ENCODE measurements around the gene TOMM5. TPM values are rescaled to one million over a fixed set of nuclear protein-coding genes. Genes with fewer than 3 reads are reported as not detected.

The TOMM5 gene
- total RNA-seq (2014; rRNA removed; shearing (Covaris generic)): 371 and 411 TPM in 2 replicates
- polyA plus RNA-seq (2015; cell fraction: cytosol; rRNA removed): 286 and 293 TPM in 2 replicates
- polyA plus RNA-seq (2015; cell fraction: nucleus; rRNA removed): 63.2 and 75.8 TPM in 2 replicates

DNA sequence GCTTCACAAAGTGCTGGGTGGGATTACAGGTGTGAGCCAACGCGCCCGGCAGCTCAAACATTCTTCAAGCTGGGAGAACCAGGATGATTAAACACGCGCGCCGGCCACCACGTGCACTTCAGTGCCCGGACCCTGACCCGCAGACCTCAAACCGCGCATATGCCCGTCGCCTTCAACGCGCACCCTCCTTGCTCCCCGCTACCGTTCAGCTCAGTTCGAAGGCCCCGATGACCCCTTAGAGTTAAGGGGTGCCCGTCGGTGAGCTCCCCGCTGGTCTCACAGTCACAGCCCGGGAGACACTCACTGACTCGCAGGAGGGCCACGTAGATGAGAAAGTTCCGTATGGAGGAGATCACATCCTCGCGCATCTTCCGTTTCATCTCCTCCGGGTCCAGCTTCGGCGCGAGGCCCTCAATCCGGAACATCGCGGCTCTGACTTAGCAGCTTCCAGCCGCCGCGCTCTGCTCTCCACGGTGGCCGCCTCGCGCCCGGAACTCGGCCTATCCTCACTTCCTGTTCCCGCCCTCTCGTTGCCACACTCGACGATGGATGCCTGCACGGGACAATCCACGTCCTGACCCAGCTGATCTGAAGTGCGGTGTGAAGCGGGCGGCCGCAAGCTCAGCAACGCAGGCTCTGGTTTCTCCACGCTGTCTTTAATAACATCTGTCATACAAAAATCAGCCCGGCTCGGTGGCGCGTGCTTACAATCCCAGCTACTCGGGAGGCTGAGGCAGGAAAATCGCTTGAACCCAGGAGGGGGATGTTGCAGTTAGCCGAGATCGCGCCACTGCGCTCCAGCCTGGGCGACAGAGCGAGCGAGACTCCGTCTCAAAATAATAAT, at the start of gene TOMM5:
TOMM5 (minus strand) TSS at position 490 of the 844 bp plus-strand sequence; CDS start at position 425, 65 bp downstream.
- DNase-seq (ENCODE audit: low read depth): peak; percentile 86

GRCh38 chr9:37641331-37641730, 48.9 kb upstream of the TOMM5 start:
- no peak for DNase-seq (ENCODE audit: low read depth)

DNA sequence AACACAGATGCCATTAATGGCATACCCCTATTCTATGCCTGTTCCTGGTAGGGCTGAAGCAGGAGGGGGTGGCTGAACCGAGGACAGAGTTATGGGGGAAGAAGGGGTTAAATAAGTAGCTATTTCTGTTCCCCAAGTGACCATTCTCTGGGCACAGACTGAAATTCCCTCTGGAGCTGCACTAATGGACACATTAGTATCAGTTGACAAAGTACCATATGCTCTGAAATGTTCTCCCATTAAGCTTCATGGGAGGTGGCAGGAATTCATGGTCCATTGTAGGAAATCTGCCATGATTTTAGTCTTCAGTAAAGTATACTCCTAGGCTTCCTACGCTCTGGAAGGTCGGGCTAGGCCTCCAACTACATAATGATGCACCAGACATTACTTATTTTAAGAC, 47.8 kb upstream of the TOMM5 start:
- no peak for DNase-seq (ENCODE audit: low read depth)

DNA sequence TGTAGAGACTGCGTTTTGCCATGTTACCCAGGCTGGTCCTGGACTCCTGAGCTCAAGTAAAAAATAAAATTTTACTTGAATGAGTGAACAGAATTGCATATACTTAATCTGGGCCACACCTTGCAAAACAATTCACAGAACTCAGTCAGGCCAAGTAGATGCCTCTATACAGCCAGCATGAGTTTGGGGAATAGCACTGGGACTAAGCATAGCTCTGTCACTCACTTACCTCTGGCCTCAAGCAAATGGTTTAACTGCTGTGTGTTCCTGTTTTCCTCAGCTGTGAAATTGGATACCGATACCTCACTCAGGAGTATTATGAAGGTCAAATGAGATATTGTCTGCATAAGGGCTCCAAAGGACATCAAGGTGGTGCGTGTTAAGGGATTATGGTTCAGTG, 47.4 kb upstream of the TOMM5 start:
- DNase-seq (ENCODE audit: low read depth): no peak

DNA sequence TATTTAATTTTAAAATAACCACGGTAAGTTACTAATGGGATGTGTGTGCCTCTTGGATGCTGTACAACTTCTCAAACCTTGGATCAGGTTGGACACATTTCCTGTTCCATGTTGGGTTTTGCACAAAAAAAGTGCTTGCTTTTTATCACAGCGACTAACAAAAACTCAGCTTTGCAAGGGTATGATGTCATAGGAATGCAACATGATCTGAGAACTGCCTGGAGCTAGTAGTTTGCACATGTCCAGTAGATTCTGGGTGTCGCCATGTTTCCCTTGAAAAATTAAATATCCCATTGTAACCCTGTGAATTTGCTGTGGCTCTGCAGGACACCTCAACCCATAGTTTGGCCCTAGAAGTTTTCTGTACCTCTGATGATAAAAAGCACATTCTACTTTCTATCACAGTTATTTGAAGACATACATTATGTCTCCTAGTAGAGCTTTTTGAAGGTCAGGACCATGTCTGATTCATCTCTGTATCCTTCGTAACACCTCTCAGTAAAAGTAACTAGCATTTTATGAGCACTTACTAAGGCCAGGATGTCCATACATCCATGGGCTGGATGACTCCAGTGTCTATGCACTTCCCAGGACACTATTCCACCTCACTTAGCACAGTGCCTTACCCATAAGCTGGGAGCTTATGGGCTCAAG, 46.8 kb upstream of the TOMM5 start:
- no peak for DNase-seq (ENCODE audit: low read depth)

DNA sequence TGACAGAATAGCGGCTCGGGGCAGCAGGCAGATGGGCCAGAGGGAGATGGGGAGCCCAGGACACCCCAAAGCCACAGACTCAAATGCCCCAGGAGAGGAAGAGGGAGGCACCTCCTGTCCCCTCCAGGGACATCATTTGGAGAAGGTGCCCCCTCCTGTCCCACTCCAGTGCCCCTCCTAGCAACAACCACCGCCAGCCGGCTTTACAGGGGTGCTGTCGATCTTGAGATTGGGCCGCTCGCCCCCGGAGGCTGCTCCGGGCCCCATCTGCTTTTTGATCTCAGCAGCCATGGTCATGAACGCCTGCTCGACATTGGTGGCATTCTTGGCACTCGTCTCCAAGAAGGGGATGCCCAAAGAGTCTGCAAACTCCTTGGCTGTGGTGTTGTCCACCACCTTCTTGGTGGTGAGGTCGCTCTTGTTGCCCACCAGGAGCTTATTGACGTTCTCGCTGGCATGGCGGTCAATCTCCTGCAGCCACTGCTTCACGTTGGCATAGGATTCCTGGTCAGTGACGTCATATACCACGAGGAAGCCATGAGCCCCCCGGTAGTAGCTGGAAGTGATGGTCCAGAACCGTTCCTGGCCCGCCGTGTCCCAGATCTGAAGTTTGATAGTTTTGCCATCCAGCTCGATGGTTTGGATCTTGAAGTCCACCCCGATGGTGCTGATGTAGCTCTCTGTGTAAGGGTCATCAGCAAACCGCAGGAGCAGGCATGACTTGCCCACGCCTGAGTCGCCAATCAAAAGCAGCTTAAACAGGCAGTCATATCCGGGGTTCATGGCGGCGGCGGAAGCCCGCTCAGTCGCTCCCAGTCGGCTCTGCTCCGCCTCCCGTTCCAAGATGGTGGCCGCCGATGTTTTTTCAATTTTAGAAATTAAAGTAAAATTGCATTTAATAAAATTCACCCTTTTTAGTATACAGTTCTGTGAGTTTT, 44.4 kb upstream of the TOMM5 start:
- DNase-seq (ENCODE audit: low read depth): no peak

GRCh38 chr9:37635808-37636207, 43.4 kb upstream of the TOMM5 start:
- DNase-seq (ENCODE audit: low read depth): no peak

DNA sequence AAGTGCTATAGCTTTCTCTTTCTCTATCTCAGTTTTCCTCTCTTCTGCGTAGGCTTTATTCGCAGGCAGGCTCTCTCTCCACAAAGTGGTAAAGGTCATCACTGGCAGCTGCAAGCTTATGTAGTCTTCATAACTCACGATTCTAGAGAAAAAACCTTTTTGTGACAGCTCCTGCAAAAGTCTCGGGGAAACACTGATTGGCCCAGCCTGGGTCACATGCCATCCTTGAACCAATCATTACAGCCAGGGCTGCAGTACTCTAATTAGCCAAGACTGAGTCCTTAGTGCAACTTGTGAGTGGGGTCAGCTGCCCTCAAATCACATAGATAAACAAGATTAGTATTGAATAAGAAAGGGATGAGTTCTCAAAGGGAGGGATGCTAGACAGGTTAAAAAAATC, 40.1 kb upstream of the TOMM5 start:
- no peak for DNase-seq (ENCODE audit: low read depth)

DNA sequence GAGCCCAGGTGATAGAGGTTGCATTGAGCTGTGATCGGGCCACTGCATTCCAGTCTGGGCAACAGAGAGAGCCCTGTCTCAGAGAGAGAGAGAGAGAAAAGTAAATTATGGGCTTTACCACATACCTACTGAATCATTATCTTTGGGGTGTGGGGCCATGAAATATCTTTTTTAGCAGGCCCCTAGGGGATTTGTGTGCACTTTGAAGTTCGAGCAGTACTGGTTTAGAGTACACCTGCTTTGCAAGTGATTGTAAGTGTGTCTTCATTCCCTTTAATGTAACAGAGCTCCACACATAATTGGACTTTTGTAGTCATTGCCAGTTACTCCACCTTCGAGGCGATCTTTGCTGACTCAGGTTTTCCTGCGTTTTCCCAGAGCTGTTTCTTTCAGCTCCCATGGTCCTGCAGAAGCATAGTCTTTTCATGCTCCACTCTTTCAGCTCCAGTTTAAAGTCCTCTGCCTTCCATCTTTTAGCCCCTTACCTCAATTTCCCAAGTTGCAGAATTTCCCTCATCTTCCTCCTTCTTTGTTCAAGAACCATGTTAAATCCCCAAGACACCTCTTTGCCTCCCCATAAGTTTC, 34.4 kb upstream of the TOMM5 start:
- DNase-seq (ENCODE audit: low read depth): no peak

DNA sequence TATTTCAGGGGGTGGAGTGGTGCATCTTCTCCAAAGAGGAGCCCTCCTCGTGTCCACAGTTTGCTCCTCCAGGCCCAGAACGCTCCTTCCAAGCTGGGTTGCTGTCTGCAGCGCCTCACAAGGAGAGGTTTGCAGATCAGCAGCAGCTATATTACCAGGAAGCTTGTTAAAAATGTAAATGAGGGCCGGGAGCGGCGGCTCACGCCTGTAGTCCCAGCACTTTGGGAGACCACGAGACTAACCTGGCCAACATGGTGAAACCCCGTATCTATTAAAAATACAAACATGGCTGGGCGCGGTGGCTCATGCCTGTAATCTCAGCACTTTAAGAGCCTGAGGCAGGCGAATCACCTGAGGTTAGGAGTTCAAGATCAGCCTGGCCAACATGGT, 33.4 kb upstream of the TOMM5 start:
- DNase-seq (ENCODE audit: low read depth): no peak

GRCh38 chr9:37625036-37625757, 32.8 kb upstream of the TOMM5 start:
- no peak for DNase-seq (ENCODE audit: low read depth)

GRCh38 chr9:37624073-37624472, 31.7 kb upstream of the TOMM5 start:
- DNase-seq (ENCODE audit: low read depth): no peak

DNA sequence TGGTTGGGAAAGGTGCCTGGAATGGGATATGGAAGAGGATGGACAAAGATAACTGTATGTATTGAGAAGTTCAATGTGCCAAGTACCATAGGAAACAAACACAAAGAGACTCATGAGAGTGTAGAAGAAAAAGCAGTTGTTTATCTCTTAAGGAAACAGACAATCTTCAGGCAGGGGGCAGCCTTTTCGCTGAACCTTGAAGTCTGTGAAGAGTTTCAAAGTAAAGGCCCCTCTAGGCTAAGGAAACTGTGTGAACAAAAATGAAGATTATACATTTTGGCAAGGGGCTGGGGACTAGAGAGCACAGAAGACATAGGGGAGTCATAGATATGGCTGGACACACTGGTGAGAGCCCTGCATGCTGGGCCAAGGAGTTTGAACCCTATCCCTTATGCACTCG, 30.9 kb upstream of the TOMM5 start:
- no peak for DNase-seq (ENCODE audit: low read depth)

GRCh38 chr9:37622462-37622861, 30.1 kb upstream of the TOMM5 start:
- DNase-seq (ENCODE audit: low read depth): no peak

DNA sequence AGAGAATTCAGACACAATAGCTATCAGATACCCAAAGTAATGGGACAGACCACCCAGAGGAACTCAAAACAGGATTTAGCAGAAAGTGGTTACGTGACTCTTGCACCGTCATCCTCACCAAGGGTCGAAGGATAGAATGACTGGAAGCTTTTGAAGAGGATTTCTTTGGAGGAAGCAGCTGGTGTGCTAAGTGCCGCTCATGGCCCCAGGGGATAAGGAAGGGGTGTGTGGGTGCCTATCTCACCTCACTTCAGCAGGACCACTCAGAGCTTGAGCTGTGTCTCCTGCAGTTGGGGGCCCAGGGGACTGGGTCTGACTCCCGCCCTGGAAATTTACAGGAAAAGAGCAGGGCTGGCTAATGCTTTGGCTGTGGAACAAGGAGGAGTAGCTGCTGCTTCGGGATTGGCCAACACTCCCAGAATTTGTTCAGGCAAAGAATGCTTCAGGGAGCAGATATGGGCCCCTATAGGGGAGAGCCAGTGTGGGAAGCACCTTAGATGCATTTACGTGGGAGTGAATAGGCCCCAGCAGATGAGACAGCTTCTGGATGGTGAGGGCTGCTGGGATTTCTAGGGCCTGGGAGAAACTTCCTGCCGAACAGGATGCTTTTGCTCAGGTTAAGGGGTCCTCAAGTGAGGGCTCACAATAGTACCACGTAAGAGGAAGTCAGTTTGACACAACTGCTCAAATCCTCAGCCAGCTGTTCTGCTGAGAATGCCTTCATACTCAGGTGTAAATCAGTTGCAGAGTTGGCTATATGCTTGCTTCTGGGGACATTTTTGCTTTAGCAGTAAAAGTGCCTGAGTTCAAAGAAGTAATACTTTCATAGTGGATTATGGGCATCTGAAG, 29.1 kb upstream of the TOMM5 start:
- DNase-seq (ENCODE audit: low read depth): no peak

- no peak for DNase-seq (ENCODE audit: low read depth)
Measured at GRCh38 chr9:37620396-37620795, 28.0 kb upstream of the TOMM5 start.

DNA sequence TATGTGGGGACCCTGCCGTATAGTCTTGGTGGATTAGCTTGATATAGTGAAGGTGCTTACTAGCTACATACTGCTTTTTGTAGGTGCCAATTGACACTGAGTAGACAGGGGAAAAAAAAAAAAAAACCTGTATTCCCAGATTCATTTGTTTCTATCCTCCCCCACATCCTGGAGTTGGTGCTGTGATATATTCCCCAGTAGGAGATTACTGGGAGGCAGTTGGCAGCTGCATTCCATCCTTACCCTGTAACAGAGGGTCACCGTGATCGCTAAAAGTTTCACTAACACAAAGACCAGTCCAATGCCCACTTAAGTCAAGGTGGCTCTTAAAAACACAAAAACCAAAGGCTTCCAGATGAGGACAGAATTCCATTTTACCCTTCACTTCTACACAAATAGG, 27.4 kb upstream of the TOMM5 start:
- DNase-seq (ENCODE audit: low read depth): no peak

DNA sequence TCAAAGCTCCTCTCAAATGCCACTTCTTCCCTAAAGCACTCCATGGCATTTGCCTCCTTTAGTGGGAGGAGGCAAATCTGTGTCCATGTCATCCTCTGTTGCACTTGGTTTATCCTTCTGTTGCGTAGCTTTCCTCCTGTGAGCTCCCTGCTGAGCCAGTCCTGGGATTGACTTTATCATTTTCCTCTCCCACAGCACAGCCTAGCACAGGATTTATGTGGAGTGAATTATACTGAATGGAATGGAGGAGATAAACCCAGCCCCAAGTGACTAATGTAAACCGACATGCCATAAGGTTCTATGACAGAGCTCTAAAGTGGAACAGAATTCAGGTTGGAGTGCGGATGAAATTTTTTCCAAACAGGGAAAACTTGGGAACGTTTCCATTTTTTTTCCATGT, 26.4 kb upstream of the TOMM5 start:
- DNase-seq (ENCODE audit: low read depth): peak; percentile 56

GRCh38 chr9:37617832-37618231, 25.4 kb upstream of the TOMM5 start:
- peak; percentile 52 for DNase-seq (ENCODE audit: low read depth)

DNA sequence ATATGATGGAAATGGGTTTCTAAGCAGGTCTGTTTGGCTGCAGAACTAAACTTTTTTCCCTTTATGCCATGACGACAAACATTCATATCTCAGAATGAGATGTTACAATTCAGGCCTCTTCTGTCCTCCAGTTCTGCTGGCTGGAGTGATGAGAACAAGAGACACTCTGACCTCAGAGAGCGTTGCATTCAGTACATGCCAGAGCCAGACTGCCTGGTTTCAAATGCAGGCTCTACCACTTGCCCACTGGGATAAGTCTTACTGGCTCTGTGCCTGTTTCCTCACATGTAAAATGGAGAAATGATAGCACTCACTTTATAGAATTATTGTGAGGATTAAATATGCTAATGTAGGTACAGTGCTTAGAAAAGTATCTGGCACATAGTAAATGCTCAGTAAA, 24.8 kb upstream of the TOMM5 start:
- no peak for DNase-seq (ENCODE audit: low read depth)

Data from HT1080 (cell line).